Ishikawa (cell line): Measurements from ENCODE around the gene NECAB2.
A peak's percentile ranks its signal among the peaks of the same experiment; 100 is the strongest.

Experiments used
- CEBPB ChIP-seq: IDR thresholded peaks from 2 replicates; pipeline ENCODE4 v1.6.1; 2012
- CREB1 ChIP-seq: IDR thresholded peaks from 2 replicates; pipeline ENCODE4 v1.6.1; 2012; ENCODE audit warnings: low read depth
- EGR1 ChIP-seq: IDR thresholded peaks from 2 replicates; pipeline ENCODE4 v1.6.1; 2012
- EP300 ChIP-seq: IDR thresholded peaks from 2 replicates; pipeline ENCODE4 v1.6.1; 2012; ENCODE audit warnings: borderline replicate concordance
- FOXM1 ChIP-seq: IDR thresholded peaks from 2 replicates; pipeline ENCODE4 v1.6.1; 2012; ENCODE audit warnings: low read depth, borderline replicate concordance
- MAX ChIP-seq: IDR thresholded peaks from 2 replicates; pipeline ENCODE4 v1.6.1; 2012
- NFIC ChIP-seq: IDR thresholded peaks from 2 replicates; pipeline ENCODE4 v1.6.1; 2012
- RAD21 ChIP-seq: IDR thresholded peaks from 2 replicates; pipeline ENCODE4 v1.6.1; 2012; ENCODE audit warnings: low read depth
- REST ChIP-seq: IDR thresholded peaks from 2 replicates; pipeline ENCODE4 v1.6.1; 2012; ENCODE audit warnings: low read depth, mild to moderate bottlenecking
- TAF1 ChIP-seq: IDR thresholded peaks from 2 replicates; pipeline ENCODE4 v1.6.1; 2012; ENCODE audit warnings: low read depth, mild to moderate bottlenecking
- TCF12 ChIP-seq: IDR thresholded peaks from 2 replicates; pipeline ENCODE4 v1.6.1; 2012; ENCODE audit warnings: low read depth
- TEAD4 ChIP-seq: IDR thresholded peaks from 2 replicates; pipeline ENCODE4 v1.6.1; 2012
- USF1 ChIP-seq: IDR thresholded peaks from 2 replicates; pipeline ENCODE4 v1.6.1; 2012
- YY1 ChIP-seq: IDR thresholded peaks from 2 replicates; pipeline ENCODE4 v1.6.1; 2012; ENCODE audit warnings: low read depth
- ZBTB7A ChIP-seq: IDR thresholded peaks from 2 replicates; pipeline ENCODE4 v1.6.1; 2012; ENCODE audit warnings: low read depth

Gene NECAB2

GRCh38 chr16:83966153-83966696 lies 1.8 kb upstream of the NECAB2 start:
- no peak for TF ChIP-seq EP300
- TF ChIP-seq NFIC = no peak
- TF ChIP-seq TEAD4 = no peak
- no peak for TF ChIP-seq TCF12
- no peak for TF ChIP-seq CREB1

- TF ChIP-seq REST (no peak), TCF12 (no peak), NFIC (no peak), MAX (no peak), TEAD4 (no peak), FOXM1 (no peak), CREB1 (no peak), EGR1 (no peak), EP300 (no peak), USF1 (no peak), ZBTB7A (no peak)
These were observed 953 bp upstream of the NECAB2 start for GRCh38 chr16:83967091-83967490.

- TF ChIP-seq EP300 (no peak), ZBTB7A (no peak; the same call in 1 of the 2 replicates), TEAD4 (no peak), REST (no peak), RAD21 (no peak), CREB1 (no peak), TAF1 (no peak), EGR1 (no peak), FOXM1 (no peak), NFIC (no peak), CEBPB (no peak), YY1 (no peak), TCF12 (no peak), USF1 (no peak; the same call in 1 of the 2 replicates), MAX (no peak)
These were observed 335 bp downstream of the NECAB2 start for GRCh38 chr16:83968306-83968851.

- TF ChIP-seq CREB1 (no peak), ZBTB7A (peak; percentile 66), FOXM1 (no peak)
These were observed 1.0 kb downstream of the NECAB2 start for GRCh38 chr16:83968891-83969649.

GRCh38 chr16:83969771-83970429 lies 1.9 kb downstream of the NECAB2 start:
- TF ChIP-seq TEAD4 = no peak
- no peak for TF ChIP-seq CEBPB
- TF ChIP-seq USF1 = no peak
- no peak for TF ChIP-seq FOXM1
- no peak for TF ChIP-seq RAD21
- no peak for TF ChIP-seq ZBTB7A
- TF ChIP-seq MAX = no peak
- no peak for TF ChIP-seq REST
- TF ChIP-seq NFIC = no peak
- TF ChIP-seq EP300 = no peak
- no peak for TF ChIP-seq CREB1
- no peak for TF ChIP-seq YY1
- no peak for TF ChIP-seq TAF1
- no peak for TF ChIP-seq EGR1
- TF ChIP-seq TCF12 = no peak
